ENCODE measurements around the gene SH2B3. TPM values are rescaled to one million over a fixed set of nuclear protein-coding genes. Genes with fewer than 3 reads are reported as not detected.

The SH2B3 gene
- polyA plus RNA-seq, 1 donor from 2014 or later = 3.0 TPM

Other genes starting within 250 kb of the SH2B3 start
- gene PHETA1, start 36.8 kb upstream of the SH2B3 start, polyA plus RNA-seq = 25.4 and 26.5 TPM in 2 replicates
- gene ATXN2, start 193.4 kb downstream of the SH2B3 start, polyA plus RNA-seq = 12.6 and 13.9 TPM in 2 replicates

Measured in neural cell (in vitro differentiated cells).